Natural killer cell (primary cell): Measurements from ENCODE around the gene HSPB3. TPM values are rescaled to one million over a fixed set of nuclear protein-coding genes. Genes with fewer than 3 reads are reported as not detected.
"Not testable (repeated sequence)": the region's sequence is repeated elsewhere in the genome, so short reads cannot be mapped to it uniquely, and the experiment has no call there.

Source experiments
- ATAC-seq, 3 donors: fragments of 150-1000 bp in 2 of 3; fragments of 200-7000 bp in 1 of 3; cut with Tn5 transposase; 1 replicate in 1 of 3; 2 replicates in 2 of 3; pipeline ENCODE4 v1.10.0; 2021; ENCODE audit warnings: mild to moderate bottlenecking in 2 of 3, moderate library complexity in 2 of 3
- DNase-seq, 2 donors: peaks; one replicate each; pipeline versions ENCODE4 v3.0.0 to v3.0.0-alpha.2; 2013 to 2021; ENCODE audit warnings: mixed read lengths in 1 of 2
- H3K27ac ChIP-seq: one replicate; pipeline ENCODE4 v1.5.1; 2013; ENCODE audit warnings: mild to moderate bottlenecking, low read length
- H3K27me3 ChIP-seq: one replicate; pipeline ENCODE4 v1.6.1; 2013; ENCODE audit warnings: low read length; ENCODE audit not compliant: control insufficient read depth, insufficient read depth
- H3K36me3 ChIP-seq: one replicate; pipeline ENCODE4 v1.6.1; 2013; ENCODE audit warnings: low read length; ENCODE audit not compliant: control insufficient read depth, insufficient read depth
- H3K4me1 ChIP-seq: one replicate; pipeline ENCODE4 v1.6.1; 2013; ENCODE audit warnings: low read length; ENCODE audit not compliant: control insufficient read depth, insufficient read depth
- H3K4me3 ChIP-seq: one replicate; pipeline ENCODE4 v1.5.1; 2013; ENCODE audit warnings: low read length
- H3K9me3 ChIP-seq: one replicate; pipeline ENCODE4 v1.6.1; 2013; ENCODE audit warnings: low read length; ENCODE audit not compliant: control insufficient read depth, insufficient read depth
- H3K27ac Mint-ChIP-seq, 2 donors: one replicate each; pipeline ENCODE4 v1.8.0; 2022; ENCODE audit warnings: mild to moderate bottlenecking in 2 of 2, mixed read lengths in 2 of 2, moderate library complexity in 1 of 2
- H3K27me3 Mint-ChIP-seq, 2 donors: one replicate each; pipeline ENCODE4 v1.8.0; 2022; ENCODE audit warnings: low read depth in 2 of 2, mixed read lengths in 2 of 2
- H3K36me3 Mint-ChIP-seq: one replicate; pipeline ENCODE4 v1.8.0; 2022; ENCODE audit warnings: mixed read lengths
- H3K4me1 Mint-ChIP-seq, 2 donors: one replicate each; pipeline ENCODE4 v1.8.0; 2022; ENCODE audit warnings: mixed read lengths in 2 of 2
- H3K4me3 Mint-ChIP-seq: one replicate; pipeline ENCODE4 v1.8.0; 2022; ENCODE audit warnings: mild to moderate bottlenecking, moderate library complexity, mixed read lengths
- H3K9me3 Mint-ChIP-seq, 2 donors: one replicate each; pipeline ENCODE4 v1.8.0; 2022; ENCODE audit warnings: mixed read lengths in 2 of 2
- CTCF ChIP-seq: fragments of 200-600 bp; IDR thresholded peaks from one replicate; pipeline ENCODE4 v1.8.0; 2022; ENCODE audit warnings: antibody characterized with exemption
- WGBS: methylation state at CpG from one replicate; pipeline ENCODE4 v1.1.7; 2013; ENCODE audit warnings: missing lambda C conversion rate; ENCODE audit not compliant: insufficient coverage; 5-methylcytosine and 5-hydroxymethylcytosine counted together
- intact Hi-C: fragments of 100-400 bp; cut with micrococcal nuclease; formaldehyde crosslinking; loops from one replicate; pipeline ENCODE4 v1.14.2; 2022
- total RNA-seq, 4 donors: library from RNA; stranded (reverse); fragments of 120-200 nt in 1 of 4; gene quantifications; one replicate each; pipeline versions ENCODE4 v1.2.3 to v1.2.4, GENCODE V29; 2013 to 2022

The HSPB3 gene
- total RNA-seq, 3 donors from 2014 or later (not counting 1 experiment from before 2014, with no cell fraction given) = not detected

DNA sequence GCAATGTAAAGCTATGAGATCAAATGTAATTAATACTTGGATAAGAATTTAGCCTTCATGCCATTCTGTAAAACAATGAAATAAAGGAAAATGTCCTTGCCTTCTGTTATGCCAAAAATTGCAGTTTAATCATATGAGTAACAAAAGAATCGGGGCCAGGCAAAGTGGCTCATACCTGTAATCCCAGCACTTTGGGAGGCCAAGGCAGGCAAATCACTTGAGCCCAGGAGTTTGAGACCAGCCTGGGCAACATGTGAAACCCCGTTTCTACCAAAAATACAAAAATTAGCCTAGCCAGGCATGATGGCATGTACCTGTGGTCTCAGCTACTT is 34.1 kb downstream of the HSPB3 start:
- H3K27ac Mint-ChIP-seq, H3K4me3 Mint-ChIP-seq, H3K9me3 ChIP-seq, H3K27ac ChIP-seq, DNase-seq, H3K36me3 Mint-ChIP-seq, ATAC-seq, H3K9me3 Mint-ChIP-seq, H3K4me1 ChIP-seq, H3K27me3 ChIP-seq, H3K4me3 ChIP-seq, H3K4me1 Mint-ChIP-seq, H3K36me3 ChIP-seq: not testable (repeated sequence)
- 29% methylated on average over 2 of the region's 2 CpGs for WGBS
- peak; percentile 20 for TF ChIP-seq CTCF
- intact Hi-C loops = loop anchor here (1.0 kb wide), 1 partner anchor 246 kb away; no protein-coding TSS in a partner anchor
- H3K27me3 Mint-ChIP-seq = peaks cover 4 to 15% of the 10 kb centered on the region in 2 donors

- no peak overlapping the region for H3K4me3 ChIP-seq
Measured at GRCh38 chr5:54491326-54491725, 35.8 kb downstream of the HSPB3 start.

GRCh38 chr5:54492178-54492577 is 36.7 kb downstream of the HSPB3 start:
- H3K36me3 ChIP-seq = no peaks in the 10 kb centered on the region
- WGBS = 88% methylated on average over 2 of the region's 2 CpGs
- no peak overlapping the region for H3K27ac ChIP-seq
- DNase-seq (no peak), ATAC-seq (no peak)
- no peaks in the 10 kb centered on the region for H3K36me3 Mint-ChIP-seq
- H3K27me3 ChIP-seq = no peaks in the 10 kb centered on the region
- TF ChIP-seq CTCF = no peak
- H3K9me3 ChIP-seq = no peaks in the 10 kb centered on the region
- H3K9me3 Mint-ChIP-seq = no peaks in the 10 kb centered on the region
- no peaks in the 10 kb centered on the region for H3K4me1 ChIP-seq
- intact Hi-C loops = no loop called here
- H3K27me3 Mint-ChIP-seq = peaks cover 11 to 15% of the 10 kb centered on the region in 2 donors
- no peak overlapping the region for H3K4me3 Mint-ChIP-seq
- H3K4me3 ChIP-seq = no peak overlapping the region
- no peak overlapping the region for H3K27ac Mint-ChIP-seq
- no peaks in the 10 kb centered on the region for H3K4me1 Mint-ChIP-seq

More at GRCh38 chr5:54491326-54491725, 35.8 kb downstream of the HSPB3 start:
- Histone ChIP-seq H3K4me1 (no peaks in the 10 kb centered on the region), H3K9me3 (no peaks in the 10 kb centered on the region), H3K27me3 (no peaks in the 10 kb centered on the region), H3K27ac (no peak overlapping the region), H3K36me3 (no peaks in the 10 kb centered on the region)
- H3K36me3 Mint-ChIP-seq = no peaks in the 10 kb centered on the region
- no peak overlapping the region for H3K27ac Mint-ChIP-seq
- ATAC-seq = no peak
- no peak for TF ChIP-seq CTCF
- intact Hi-C loops = no loop called here
- H3K4me3 Mint-ChIP-seq = no peak overlapping the region
- WGBS = 86% methylated on average over 1 of the region's 1 CpG
- no peak for DNase-seq
- no peaks in the 10 kb centered on the region for H3K9me3 Mint-ChIP-seq
- no peaks in the 10 kb centered on the region for H3K4me1 Mint-ChIP-seq
- H3K27me3 Mint-ChIP-seq = peaks cover 9 to 15% of the 10 kb centered on the region in 2 donors

DNA sequence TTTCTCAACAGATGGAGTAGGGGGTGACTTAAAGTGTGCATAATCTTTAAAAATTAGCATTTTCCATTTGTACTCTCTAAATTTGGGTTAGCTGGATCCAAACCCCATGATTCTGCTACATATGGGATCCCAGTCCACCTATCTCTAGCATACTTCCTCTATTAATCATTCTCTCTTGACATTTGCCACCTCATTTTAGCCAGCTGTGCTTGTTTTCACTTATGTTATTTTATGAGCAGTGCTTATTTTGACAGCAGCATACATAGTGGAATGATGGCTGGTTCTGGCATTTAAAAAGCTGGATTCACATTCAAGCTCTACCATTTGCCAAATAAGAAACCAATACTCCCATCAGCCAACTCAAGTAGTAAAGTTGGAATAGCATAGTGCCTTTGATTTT is 39.5 kb downstream of the HSPB3 start:
- no peak overlapping the region for H3K27ac Mint-ChIP-seq
- Histone ChIP-seq H3K4me1 (no peaks in the 10 kb centered on the region), H3K9me3 (no peaks in the 10 kb centered on the region), H3K27me3 (no peaks in the 10 kb centered on the region), H3K4me3 (no peak overlapping the region), H3K36me3 (no peaks in the 10 kb centered on the region), H3K27ac (no peak overlapping the region)
- no peaks in the 10 kb centered on the region for H3K4me1 Mint-ChIP-seq
- ATAC-seq (no peak), DNase-seq (no peak)
- intact Hi-C loops = no loop called here
- H3K27me3 Mint-ChIP-seq = peaks cover 24 to 25% of the 10 kb centered on the region in 2 donors
- TF ChIP-seq CTCF = no peak
- H3K4me3 Mint-ChIP-seq = no peak overlapping the region
- no peaks in the 10 kb centered on the region for H3K36me3 Mint-ChIP-seq
- no peaks in the 10 kb centered on the region for H3K9me3 Mint-ChIP-seq
